GM12875 (cell line): ENCODE measurements around the gene RPL31.

Source experiments
- H3K4me3 ChIP-seq: one replicate; pipeline ENCODE4 v1.5.1; 2011; ENCODE audit warnings: low read depth, low read length, control low read depth
- TF ChIP-seq, protein P1 (sequence below): IDR thresholded peaks from 2 replicates; pipeline ENCODE4 v1.5.1; 2011; ENCODE audit warnings: low read depth, mild to moderate bottlenecking, control low read depth, inconsistent platforms, low read length, moderate library complexity, borderline replicate concordance; ENCODE audit not compliant: insufficient read depth

RPL31 gene

DNA sequence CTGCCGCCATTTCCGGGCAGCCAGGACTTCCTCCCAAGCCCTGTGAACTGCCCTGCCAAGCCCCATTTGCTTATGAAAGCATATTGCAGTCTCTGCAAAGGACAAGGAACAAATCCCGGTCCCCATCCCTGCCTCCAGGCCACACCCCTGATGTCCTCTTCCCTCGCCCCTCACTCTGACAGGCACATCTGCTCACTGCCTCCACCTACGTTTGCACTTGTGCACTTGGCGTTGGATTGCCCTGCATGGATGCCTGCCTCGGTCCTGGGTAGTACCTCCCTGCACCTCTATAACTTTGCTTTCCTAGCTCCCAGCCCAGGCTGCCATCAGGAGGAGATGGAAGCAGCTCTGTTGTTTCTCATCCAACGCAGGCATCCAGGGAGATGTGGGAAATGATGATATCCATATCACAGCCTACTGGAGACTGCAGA lies 19.6 kb upstream of the RPL31 start:
- H3K4me3 ChIP-seq = no peak overlapping the region
- TF ChIP-seq, protein P1, sequence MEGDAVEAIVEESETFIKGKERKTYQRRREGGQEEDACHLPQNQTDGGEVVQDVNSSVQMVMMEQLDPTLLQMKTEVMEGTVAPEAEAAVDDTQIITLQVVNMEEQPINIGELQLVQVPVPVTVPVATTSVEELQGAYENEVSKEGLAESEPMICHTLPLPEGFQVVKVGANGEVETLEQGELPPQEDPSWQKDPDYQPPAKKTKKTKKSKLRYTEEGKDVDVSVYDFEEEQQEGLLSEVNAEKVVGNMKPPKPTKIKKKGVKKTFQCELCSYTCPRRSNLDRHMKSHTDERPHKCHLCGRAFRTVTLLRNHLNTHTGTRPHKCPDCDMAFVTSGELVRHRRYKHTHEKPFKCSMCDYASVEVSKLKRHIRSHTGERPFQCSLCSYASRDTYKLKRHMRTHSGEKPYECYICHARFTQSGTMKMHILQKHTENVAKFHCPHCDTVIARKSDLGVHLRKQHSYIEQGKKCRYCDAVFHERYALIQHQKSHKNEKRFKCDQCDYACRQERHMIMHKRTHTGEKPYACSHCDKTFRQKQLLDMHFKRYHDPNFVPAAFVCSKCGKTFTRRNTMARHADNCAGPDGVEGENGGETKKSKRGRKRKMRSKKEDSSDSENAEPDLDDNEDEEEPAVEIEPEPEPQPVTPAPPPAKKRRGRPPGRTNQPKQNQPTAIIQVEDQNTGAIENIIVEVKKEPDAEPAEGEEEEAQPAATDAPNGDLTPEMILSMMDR = no peak

DNA sequence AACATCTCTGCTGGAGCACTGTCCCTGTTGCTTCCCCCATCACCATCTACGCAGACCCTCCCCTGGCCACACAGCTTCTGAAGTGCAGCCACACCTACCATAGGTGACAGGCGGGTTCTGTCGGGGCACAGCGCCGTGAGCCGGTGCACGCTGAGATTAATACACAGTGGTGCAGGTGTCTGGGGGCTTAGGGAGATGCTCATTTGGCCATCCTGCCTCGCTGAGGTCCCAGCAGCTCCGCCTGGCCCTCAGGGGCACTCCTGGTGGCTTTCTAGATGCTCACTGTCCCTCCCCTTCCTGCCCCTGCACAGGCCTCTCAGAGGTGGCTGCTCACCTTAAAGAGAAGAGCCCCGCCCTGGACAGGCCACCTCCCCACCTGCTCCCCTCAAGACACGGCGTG lies 18.9 kb upstream of the RPL31 start:
- TF ChIP-seq, protein P1 = no peak
- H3K4me3 ChIP-seq = no peak overlapping the region

DNA sequence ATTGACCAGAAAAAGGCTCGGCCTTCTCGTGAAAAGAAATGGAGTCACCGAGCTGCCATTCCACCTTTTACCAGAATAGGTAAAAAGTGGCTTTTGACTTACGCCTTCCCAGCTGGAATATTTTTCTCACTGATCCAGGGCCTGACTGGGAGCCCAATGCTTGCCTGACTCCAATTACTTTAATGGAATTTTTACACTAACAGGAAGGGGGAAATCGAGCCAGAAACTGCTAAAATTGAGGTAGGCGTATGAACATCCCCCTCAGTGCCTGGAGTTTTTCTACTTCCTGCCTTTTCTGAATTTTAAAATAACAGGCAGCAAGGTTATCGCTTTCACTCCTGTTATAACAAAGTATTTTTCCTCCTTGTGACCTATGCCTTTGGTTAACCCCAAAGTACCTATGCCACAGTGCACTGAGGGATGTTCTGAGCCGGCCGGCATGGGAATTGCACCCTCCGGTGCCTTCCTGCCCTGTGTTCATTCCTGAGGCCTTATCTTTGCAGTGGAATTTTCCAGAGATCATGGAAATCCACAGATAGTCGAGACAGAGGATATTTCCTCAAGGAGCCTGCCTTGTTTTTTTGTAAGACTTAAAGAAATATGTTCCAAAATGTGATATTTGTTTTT lies 18.3 kb upstream of the RPL31 start:
- TF ChIP-seq, protein P1 = no peak
- H3K4me3 ChIP-seq = no peak overlapping the region

DNA sequence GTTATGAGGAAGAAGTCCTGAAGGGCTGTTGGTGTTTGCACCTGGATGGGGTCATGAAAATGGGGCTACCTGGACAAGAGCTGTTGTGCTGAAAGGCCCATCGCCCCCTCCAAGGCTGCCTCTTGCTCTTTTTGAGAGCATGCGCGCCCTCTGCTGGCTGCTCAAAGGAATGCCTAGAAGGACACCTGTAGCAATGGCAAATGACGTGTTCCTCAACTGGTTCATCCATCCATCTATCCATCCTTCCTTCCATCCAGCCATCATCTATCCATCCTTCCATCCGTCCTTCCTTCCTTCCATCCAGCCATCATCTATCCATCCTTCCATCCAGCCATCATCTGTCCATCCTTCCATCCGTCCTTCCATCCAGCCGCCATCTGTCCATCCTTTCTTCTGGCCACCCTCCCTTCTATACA lies 17.2 kb upstream of the RPL31 start:
- H3K4me3 ChIP-seq = no peak overlapping the region
- TF ChIP-seq, protein P1 = peak; percentile 93

DNA sequence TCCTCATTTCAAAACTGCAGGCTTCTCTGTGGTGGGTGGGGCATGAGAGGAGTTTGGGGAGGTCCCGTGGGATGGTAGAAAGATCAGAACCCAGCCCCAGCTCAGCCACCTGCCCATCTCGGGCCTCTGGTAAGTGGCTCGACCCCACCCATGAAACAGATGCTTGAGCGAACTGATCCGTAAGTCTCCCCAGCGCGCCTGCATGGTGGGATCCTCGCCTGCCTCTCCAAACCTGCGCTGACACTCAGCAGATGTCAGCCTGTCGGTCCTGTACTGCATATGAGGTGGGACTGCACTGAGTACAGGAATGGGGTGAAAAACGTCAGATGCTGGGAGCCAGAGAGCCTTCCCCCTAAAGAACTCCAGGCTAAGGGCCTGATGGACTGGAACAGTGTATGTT lies 15.9 kb upstream of the RPL31 start:
- H3K4me3 ChIP-seq = no peak overlapping the region
- TF ChIP-seq, protein P1 = no peak

DNA sequence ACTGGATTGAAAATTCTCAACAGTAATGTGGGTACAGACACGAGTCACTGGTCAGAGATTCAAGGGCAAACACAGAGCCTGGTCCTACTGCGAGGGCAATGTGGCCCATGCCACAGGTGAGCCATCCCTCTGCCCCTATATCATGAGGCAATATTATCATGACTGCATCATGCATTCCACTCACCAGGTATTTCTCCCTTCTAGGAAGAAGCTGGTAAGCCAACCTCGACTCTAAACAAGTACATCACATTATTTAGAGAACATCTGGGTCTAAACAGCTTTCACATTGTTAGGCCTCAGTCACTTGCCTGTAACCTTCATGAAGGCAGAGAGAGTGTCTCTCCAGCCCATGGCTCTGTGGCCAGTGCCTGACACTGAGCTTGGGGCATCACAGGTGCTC lies 14.6 kb upstream of the RPL31 start:
- TF ChIP-seq, protein P1 = no peak
- H3K4me3 ChIP-seq = no peak overlapping the region

DNA sequence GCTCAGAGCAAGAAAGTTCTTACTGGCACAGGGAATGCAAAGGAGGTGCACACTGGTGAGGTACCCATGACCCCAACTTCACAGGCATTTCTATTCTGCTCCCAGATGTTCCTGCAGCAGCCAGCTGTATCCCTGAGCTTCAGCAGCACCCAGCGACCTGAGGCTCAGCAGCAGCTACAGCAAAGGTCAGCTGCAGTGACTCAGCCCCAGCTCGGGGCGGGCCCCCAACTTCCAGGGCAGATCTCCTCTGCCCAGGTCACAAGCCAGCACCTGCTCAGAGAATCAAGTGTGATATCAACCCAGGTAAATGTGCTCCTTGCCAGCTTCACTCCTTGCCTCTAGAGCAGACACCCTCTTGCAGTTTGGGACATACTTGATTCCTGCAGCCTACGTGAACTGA lies 14.1 kb upstream of the RPL31 start:
- TF ChIP-seq, protein P1 = no peak
- no peak overlapping the region for H3K4me3 ChIP-seq
